ENCODE measurements around the gene ILK. TPM values are rescaled to one million over a fixed set of nuclear protein-coding genes. Genes with fewer than 3 reads are reported as not detected.

The ILK gene
- total and polyA plus RNA-seq, 10 of the 15 experiments (the other 5 are each of a cell fraction or from before 2014, with no cell fraction given): 51.8 to 163 (median 92.0) TPM

- ATAC-seq (no peak), DNase-seq (ENCODE audit: low read depth, low spot score) (no peak), FAIRE-seq (no peak)
- ChIA-PET CTCF (interaction anchor here (1.1 to 1.5 kb wide), 4 partner anchors 12 to 252 kb away, joined by 3 to 4 read pairs (median 3); partner anchors contain the start of genes ILK and TPP1), POLR2A (interaction anchor here (0.6 to 1.1 kb wide), 2 partner anchors 8 to 12 kb away, joined by 4 read pairs; partner anchors contain the start of gene TPP1), SMC1A (ENCODE audit: uncharacterized antibody, unreplicated experiment) (interaction anchor here (0.8 to 1.0 kb wide), 2 partner anchors 9 to 12 kb away, joined by 3 read pairs; partner anchors contain the start of gene TPP1), RAD21 (ENCODE audit: unreplicated experiment) (interaction anchor here (1.0 kb wide), 1 partner anchor 31 kb away, joined by 3 read pairs; no protein-coding TSS in a partner anchor)
- no peak overlapping the region for H3K4me3 ChIP-seq
- no peaks in the 10 kb centered on the region for H3K27me3 ChIP-seq (replicated peaks in 1 of 2; ENCODE audit: control insufficient read depth in 2 of 2, insufficient read depth in 2 of 2, low read length in 1 of 2)
- no peak overlapping the region for H2AFZ ChIP-seq (ENCODE audit: control insufficient read depth, low read depth, low read length)
- H3K4me1 ChIP-seq (ENCODE audit: control insufficient read depth, insufficient read depth, low read length): peaks cover 9% of the 10 kb centered on the region
- no peak overlapping the region for H3K4me2 ChIP-seq (ENCODE audit: control insufficient read depth, insufficient read depth)
- H3K79me2 ChIP-seq (ENCODE audit: control insufficient read depth, insufficient read depth, low read length): no peaks in the 10 kb centered on the region
- H3K27ac ChIP-seq (ENCODE audit: control insufficient read depth, insufficient read depth): no peak overlapping the region
- 71% methylated on average over 11 of the region's 11 CpGs for WGBS (ENCODE audit: insufficient coverage, insufficient replicate concordance, low lambda C conversion rate, missing lambda C conversion rate)
- no peak overlapping the region for H3K9ac ChIP-seq (ENCODE audit: control insufficient read depth, insufficient read depth, low read length)
- intact Hi-C loops (cut with micrococcal nuclease; ENCODE audit: unreplicated experiment) (no loop called here), in situ Hi-C loops (cut with MboI) (no loop called here)
- no TSS peak for BruUV-seq (replicated peaks)
- H3K9me3 ChIP-seq (replicated peaks; ENCODE audit: control insufficient read depth, insufficient read depth, low read length): no peaks in the 10 kb centered on the region
- no peaks in the 10 kb centered on the region for H4K20me1 ChIP-seq (ENCODE audit: control insufficient read depth, insufficient read depth)
- H3K36me3 ChIP-seq (ENCODE audit: control insufficient read depth in 2 of 2, insufficient read depth in 2 of 2, low read length in 1 of 2): no peaks in the 10 kb centered on the region
- TF ChIP-seq REST (IDR thresholded peaks at IDR 0.05; ENCODE audit: low read depth, low read length) (no peak), SREBF2 (IDR thresholded peaks at IDR 0.05; ENCODE audit: low read length) (no peak), PBX3 (IDR thresholded peaks at IDR 0.05; ENCODE audit: insufficient replicate concordance, low read depth, low read length) (no peak), WRNIP1 (IDR thresholded peaks at IDR 0.05; ENCODE audit: borderline replicate concordance, low read depth, low read length) (no peak), CTCF (IDR thresholded peaks at IDR 0.05 in 2 of 3, conservative IDR thresholded peaks at IDR 0.05 in 1 of 3; ENCODE audit: control insufficient read depth in 2 of 3, extremely low read depth in 1 of 3, insufficient read depth in 1 of 3, low read depth in 3 of 3, low read length in 3 of 3) (no peak), TCF3 (IDR thresholded peaks at IDR 0.05; ENCODE audit: borderline replicate concordance, insufficient read depth, low read depth, low read length) (no peak), FOXK2 (IDR thresholded peaks at IDR 0.05) (no peak), ZNF592 (IDR thresholded peaks at IDR 0.05) (no peak), POLR2AphosphoS2 (IDR thresholded peaks at IDR 0.05; ENCODE audit: low read depth, low read length) (no peak), JUND (IDR thresholded peaks at IDR 0.05; ENCODE audit: low read depth, low read length) (no peak), CHD4 (IDR thresholded peaks at IDR 0.05) (no peak), LARP7 (IDR thresholded peaks at IDR 0.05) (no peak)
These were observed 27.9 kb downstream of the ILK start for GRCh38 chr11:6631361-6631890.

All from GM12878 (cell line).